Measurements from ENCODE around the gene RRP1.

The RRP1 gene

DNA sequence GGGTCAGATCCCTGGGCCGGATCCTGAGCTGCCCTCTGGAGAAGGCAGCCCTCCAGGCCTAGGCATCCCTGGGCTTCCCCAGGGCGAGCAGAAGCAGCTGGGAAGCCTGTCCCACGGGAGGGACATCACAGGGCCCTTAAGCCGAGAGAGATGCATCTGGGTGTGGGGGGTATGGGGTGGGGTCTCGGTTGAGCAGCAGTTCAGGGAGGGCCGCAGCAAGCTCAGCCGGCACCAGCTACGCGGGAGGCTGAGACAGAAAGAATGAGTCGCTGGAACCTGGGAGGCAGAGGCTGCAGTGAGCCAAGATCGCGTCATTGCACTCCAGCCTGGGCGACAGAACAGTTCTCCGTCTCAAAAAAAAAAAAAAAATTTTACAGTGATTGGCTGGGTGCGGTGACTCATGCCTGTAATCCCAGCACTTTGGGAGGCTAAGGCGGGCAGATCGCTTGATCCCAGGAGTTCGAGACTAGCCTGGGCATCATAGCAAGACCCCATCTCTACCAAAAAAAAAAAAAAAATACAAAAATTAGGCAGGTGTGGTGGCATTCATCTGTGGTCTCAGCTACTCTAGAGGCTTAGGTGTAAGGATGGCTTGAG, 37.7 kb downstream of the RRP1 start:
- TF ChIP-seq POLR2AphosphoS5 (IDR thresholded peaks at IDR 0.05; ENCODE audit: low read depth, low read length) (no peak), POU2F2 (IDR thresholded peaks at IDR 0.05; ENCODE audit: low read depth, low read length) (no peak), TAF1 (IDR thresholded peaks at IDR 0.05; ENCODE audit: low read depth, low read length) (no peak), POLR2A (IDR thresholded peaks at IDR 0.05; ENCODE audit: low read depth, low read length) (no peak), SPI1 (IDR thresholded peaks at IDR 0.05; ENCODE audit: low read depth, low read length) (no peak), PAX5 (IDR thresholded peaks at IDR 0.05; ENCODE audit: insufficient read depth, low read length, severe bottlenecking) (no peak)
- DNase-seq (ENCODE audit: insufficient read length, low spot score) (no peak), FAIRE-seq (no peak)

DNA sequence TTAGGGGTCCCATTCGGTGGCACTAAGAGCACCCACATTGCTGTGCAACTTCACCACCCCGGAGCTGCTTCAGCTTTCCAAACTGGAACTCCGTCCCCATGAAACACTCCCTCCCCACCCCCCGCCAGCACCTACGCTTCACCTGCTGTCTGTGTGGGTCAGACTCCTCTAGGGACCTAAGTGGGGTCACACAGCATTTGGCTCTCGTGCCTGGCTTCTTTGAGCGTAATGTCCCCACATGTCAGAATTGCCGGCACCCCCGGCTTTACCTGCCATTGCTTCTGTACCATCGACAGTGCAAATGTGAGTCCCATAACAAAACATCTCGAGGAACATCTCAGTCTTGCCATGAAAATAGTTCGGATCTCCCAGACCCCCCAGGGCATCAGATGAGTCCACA, 39.8 kb downstream of the RRP1 start:
- DNase-seq (ENCODE audit: insufficient read length, low spot score) (no peak), FAIRE-seq (no peak)

DNA sequence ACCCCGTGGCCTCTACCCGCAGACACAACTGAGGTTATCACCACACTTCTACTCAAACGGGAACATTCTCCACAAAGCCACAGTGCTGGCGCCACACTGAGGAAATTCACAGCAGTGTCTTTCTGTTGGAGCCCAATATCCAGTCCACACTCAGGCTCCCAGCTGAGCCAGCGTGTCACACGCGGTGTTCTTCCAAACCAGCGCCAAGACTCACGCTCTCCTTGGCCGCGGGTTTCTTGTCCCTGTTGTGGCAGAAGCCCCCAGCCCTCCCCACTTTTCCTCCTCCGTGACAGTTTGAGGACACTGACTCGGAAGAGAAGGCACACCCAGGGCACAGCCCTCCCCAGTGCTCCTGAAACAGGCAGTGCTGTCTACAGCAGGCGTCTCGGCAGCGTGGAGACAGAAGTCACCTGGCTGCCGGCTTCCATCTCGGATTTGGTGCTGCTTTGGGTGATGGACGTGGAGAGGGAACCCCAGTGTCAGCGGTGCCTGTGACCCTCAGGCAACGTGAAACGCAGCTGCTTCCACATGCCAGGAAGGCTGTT, 40.3 kb downstream of the RRP1 start:
- DNase-seq (ENCODE audit: insufficient read length, low spot score), result no peak
- no peak for TF ChIP-seq PAX5 (IDR thresholded peaks at IDR 0.05; ENCODE audit: insufficient read depth, low read length, severe bottlenecking)
- TF ChIP-seq SPI1 (IDR thresholded peaks at IDR 0.05; ENCODE audit: low read depth, low read length), result no peak
- no peak for TF ChIP-seq POLR2AphosphoS5 (IDR thresholded peaks at IDR 0.05; ENCODE audit: low read depth, low read length)
- TF ChIP-seq TAF1 (IDR thresholded peaks at IDR 0.05; ENCODE audit: low read depth, low read length), result no peak
- no peak for TF ChIP-seq POU2F2 (IDR thresholded peaks at IDR 0.05; ENCODE audit: low read depth, low read length)
- no peak for TF ChIP-seq POLR2A (IDR thresholded peaks at IDR 0.05; ENCODE audit: low read depth, low read length)
- FAIRE-seq, result no peak

More for the DNA sequence above, 39.8 kb downstream of the RRP1 start:
- no peak for TF ChIP-seq TAF1 (IDR thresholded peaks at IDR 0.05; ENCODE audit: low read depth, low read length)

DNA sequence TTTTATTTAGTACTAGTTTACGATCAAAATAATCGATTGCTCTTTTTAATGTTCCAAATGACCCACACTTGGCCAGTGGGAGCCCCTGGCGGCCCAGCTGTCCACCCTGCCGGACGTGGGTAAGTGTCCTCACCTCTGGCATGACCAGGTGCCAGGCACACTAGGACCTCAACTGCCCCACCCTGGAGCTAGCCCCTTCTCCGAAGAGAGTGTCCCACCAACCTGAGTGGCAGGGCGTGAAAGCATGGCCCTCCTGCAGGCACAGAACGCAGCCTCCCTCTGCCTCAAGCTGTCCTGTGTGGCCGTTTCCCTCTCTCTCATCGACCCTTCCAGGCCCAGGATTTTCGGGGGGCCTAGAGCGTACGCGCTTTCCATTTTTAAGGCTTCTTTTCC, 42.8 kb downstream of the RRP1 start:
- FAIRE-seq, result no peak
- DNase-seq (ENCODE audit: insufficient read length, low spot score), result no peak
- TF ChIP-seq POLR2A (IDR thresholded peaks at IDR 0.05; ENCODE audit: low read depth, low read length) (no peak), PAX5 (IDR thresholded peaks at IDR 0.05; ENCODE audit: insufficient read depth, low read length, severe bottlenecking) (no peak)

DNA sequence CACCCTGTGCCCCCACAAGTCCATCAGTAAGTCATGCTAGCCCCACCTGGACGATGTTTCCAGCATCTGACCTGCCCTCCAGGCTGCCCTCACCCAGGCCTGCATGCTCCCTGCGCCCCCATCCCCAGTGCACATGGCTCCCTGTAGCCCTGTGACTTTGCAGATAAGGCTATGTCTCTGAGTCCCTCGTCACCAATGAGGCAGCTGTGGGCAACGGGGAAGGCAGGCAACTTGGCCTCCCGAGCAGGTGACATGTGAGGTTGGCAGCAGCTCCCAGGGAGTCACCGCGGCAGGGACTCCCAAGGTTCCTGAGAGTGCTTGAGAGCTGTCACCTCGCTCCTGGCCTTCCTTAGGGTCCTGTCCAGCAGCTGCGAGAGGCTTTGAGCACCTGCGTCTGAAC, 43.3 kb downstream of the RRP1 start:
- no peak for TF ChIP-seq PAX5 (IDR thresholded peaks at IDR 0.05; ENCODE audit: insufficient read depth, low read length, severe bottlenecking)
- TF ChIP-seq POLR2A (IDR thresholded peaks at IDR 0.05; ENCODE audit: low read depth, low read length), result no peak
- TF ChIP-seq SPI1 (IDR thresholded peaks at IDR 0.05; ENCODE audit: low read depth, low read length), result no peak
- TF ChIP-seq POLR2AphosphoS5 (IDR thresholded peaks at IDR 0.05; ENCODE audit: low read depth, low read length), result no peak
- TF ChIP-seq TAF1 (IDR thresholded peaks at IDR 0.05; ENCODE audit: low read depth, low read length), result no peak
- TF ChIP-seq POU2F2 (IDR thresholded peaks at IDR 0.05; ENCODE audit: low read depth, low read length), result no peak
- FAIRE-seq, result no peak
- no peak for DNase-seq (ENCODE audit: insufficient read length, low spot score)

DNA sequence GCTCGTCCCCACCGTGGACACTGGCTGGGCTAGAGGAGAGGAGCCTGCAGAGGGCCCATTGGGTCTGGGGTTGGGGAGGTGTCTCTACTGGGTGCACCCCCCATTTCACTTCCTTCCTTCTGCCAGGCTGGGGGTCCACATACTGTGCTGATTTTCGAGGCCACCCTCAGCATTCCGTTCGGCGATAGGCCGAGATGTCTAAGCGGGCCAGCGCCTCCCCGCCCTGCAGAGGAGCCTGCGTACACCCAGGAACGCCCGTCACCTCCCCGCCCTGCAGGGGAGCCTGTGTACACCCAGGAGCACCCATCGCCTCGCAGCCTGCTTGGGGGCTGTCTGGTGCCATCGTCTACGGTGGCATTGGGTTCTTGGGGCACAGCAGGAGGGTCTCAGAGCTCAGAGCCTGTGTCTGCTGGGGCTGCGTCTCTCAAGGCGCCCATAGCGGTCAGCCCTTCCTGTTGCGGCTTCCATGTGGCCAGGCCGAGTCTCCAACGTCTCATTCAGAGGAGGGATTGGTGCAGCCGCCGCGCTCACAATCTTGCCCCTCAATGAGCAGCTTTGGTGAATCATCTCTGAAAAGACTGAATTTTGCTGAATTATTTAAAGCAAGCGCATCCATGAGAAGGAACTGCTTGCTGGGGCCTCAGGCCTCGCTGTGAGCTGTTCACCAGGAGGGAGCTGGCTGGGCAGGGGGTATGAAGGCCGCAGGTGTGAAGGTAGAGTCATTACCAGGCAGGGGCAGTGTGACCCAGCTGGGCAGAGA, 44.9 kb downstream of the RRP1 start:
- no peak for FAIRE-seq
- no peak for DNase-seq (ENCODE audit: insufficient read length, low spot score)
- TF ChIP-seq POLR2A (IDR thresholded peaks at IDR 0.05; ENCODE audit: low read depth, low read length) (no peak), POU2F2 (IDR thresholded peaks at IDR 0.05; ENCODE audit: low read depth, low read length) (no peak), POLR2AphosphoS5 (IDR thresholded peaks at IDR 0.05; ENCODE audit: low read depth, low read length) (no peak), SPI1 (IDR thresholded peaks at IDR 0.05; ENCODE audit: low read depth, low read length) (no peak), TAF1 (IDR thresholded peaks at IDR 0.05; ENCODE audit: low read depth, low read length) (no peak), PAX5 (IDR thresholded peaks at IDR 0.05; ENCODE audit: insufficient read depth, low read length, severe bottlenecking) (no peak)

DNA sequence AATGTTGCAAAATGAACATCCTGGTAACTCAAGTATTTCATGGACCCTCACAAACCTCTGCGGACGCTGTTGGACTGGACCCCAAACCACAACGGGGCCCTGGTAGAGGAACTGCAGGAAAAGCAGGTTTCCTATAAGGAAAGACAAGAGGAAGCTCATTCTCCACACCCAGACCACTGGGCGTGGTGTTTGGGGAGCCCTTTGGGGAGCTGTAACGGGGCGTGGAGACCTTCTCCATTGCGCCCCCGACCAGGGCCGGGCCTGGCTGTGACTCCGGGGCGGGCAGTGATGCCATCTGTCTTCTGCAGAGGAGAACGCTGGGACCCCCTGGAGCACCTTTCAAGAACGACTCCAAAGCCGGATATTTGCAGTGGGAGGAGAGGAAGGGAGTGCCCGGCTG, 45.7 kb downstream of the RRP1 start:
- TF ChIP-seq POU2F2 (IDR thresholded peaks at IDR 0.05; ENCODE audit: low read depth, low read length), result no peak
- no peak for TF ChIP-seq PAX5 (IDR thresholded peaks at IDR 0.05; ENCODE audit: insufficient read depth, low read length, severe bottlenecking)
- no peak for TF ChIP-seq TAF1 (IDR thresholded peaks at IDR 0.05; ENCODE audit: low read depth, low read length)
- TF ChIP-seq POLR2A (IDR thresholded peaks at IDR 0.05; ENCODE audit: low read depth, low read length), result no peak
- no peak for TF ChIP-seq POLR2AphosphoS5 (IDR thresholded peaks at IDR 0.05; ENCODE audit: low read depth, low read length)
- no peak for TF ChIP-seq SPI1 (IDR thresholded peaks at IDR 0.05; ENCODE audit: low read depth, low read length)
- DNase-seq (ENCODE audit: insufficient read length, low spot score), result no peak
- FAIRE-seq, result no peak

DNA sequence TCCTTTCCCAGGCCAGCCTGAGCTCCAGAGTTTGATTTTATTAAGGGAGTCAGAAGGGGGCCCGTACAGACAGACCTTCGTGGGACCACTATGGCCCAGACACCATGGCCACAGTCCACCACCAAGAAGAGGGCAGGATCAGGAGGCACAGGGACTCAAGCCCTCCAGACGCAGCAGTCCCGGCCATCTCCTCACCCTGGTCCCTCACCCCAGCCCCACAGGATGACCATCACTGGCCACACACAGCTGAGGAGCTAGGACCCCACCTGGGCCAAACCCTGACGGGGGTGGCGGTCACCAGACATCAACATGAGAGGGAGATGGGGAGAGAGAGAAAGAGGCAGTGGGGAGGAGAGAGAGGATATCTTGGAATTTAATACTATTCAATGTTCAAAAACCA, 46.5 kb downstream of the RRP1 start:
- TF ChIP-seq POLR2AphosphoS5 (IDR thresholded peaks at IDR 0.05; ENCODE audit: low read depth, low read length) (no peak), PAX5 (IDR thresholded peaks at IDR 0.05; ENCODE audit: insufficient read depth, low read length, severe bottlenecking) (no peak), POLR2A (IDR thresholded peaks at IDR 0.05; ENCODE audit: low read depth, low read length) (no peak), TAF1 (IDR thresholded peaks at IDR 0.05; ENCODE audit: low read depth, low read length) (no peak), POU2F2 (IDR thresholded peaks at IDR 0.05; ENCODE audit: low read depth, low read length) (no peak), SPI1 (IDR thresholded peaks at IDR 0.05; ENCODE audit: low read depth, low read length) (no peak)
- no peak for FAIRE-seq
- DNase-seq (ENCODE audit: insufficient read length, low spot score), result no peak

DNA sequence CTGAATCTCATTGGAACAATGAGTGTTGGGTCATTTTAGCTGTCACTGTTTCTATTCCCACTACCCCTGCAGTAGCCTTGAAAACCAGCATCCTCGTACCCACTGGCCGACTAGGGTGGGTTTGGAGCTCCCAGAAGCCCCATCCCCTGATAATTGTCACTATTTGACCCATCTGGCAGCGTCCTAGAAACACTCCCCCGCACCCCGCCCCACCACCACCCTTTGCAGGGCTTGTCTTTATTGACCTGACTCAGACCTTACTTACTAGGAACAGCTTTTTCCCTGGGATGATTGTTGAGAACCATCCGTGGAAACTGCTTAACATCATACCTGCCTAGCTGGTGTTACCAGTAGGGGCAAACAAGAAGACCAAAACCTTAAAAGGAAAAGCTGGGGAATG, 47.2 kb downstream of the RRP1 start:
- no peak for DNase-seq (ENCODE audit: insufficient read length, low spot score)
- no peak for TF ChIP-seq SPI1 (IDR thresholded peaks at IDR 0.05; ENCODE audit: low read depth, low read length)
- TF ChIP-seq POLR2A (IDR thresholded peaks at IDR 0.05; ENCODE audit: low read depth, low read length), result no peak
- no peak for TF ChIP-seq POLR2AphosphoS5 (IDR thresholded peaks at IDR 0.05; ENCODE audit: low read depth, low read length)
- no peak for TF ChIP-seq PAX5 (IDR thresholded peaks at IDR 0.05; ENCODE audit: insufficient read depth, low read length, severe bottlenecking)
- TF ChIP-seq POU2F2 (IDR thresholded peaks at IDR 0.05; ENCODE audit: low read depth, low read length), result no peak
- no peak for TF ChIP-seq TAF1 (IDR thresholded peaks at IDR 0.05; ENCODE audit: low read depth, low read length)
- FAIRE-seq, result no peak

DNA sequence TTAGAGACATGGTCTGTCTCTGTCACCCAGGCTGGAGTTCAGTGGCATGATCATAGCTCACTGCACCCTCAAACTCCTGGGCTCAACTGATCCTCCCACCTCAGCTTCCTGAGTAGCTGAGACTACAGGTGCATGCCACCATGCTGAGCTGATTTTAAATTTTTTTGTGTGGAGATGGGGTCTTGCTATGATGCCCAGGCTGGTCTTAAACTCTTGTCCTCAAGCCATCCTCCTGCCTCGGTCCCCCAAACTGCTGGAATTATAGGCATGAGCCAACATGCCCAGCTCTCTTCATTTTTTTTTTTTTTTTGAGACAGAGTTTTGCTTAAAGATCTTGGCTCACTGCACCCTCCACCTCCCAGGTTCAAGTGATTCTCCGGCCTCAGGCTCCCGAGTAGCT, 50.9 kb downstream of the RRP1 start:
- DNase-seq (ENCODE audit: insufficient read length, low spot score), result no peak
- no peak for TF ChIP-seq TAF1 (IDR thresholded peaks at IDR 0.05; ENCODE audit: low read depth, low read length)
- TF ChIP-seq POU2F2 (IDR thresholded peaks at IDR 0.05; ENCODE audit: low read depth, low read length), result no peak
- no peak for TF ChIP-seq PAX5 (IDR thresholded peaks at IDR 0.05; ENCODE audit: insufficient read depth, low read length, severe bottlenecking)
- TF ChIP-seq SPI1 (IDR thresholded peaks at IDR 0.05; ENCODE audit: low read depth, low read length), result no peak
- no peak for TF ChIP-seq POLR2AphosphoS5 (IDR thresholded peaks at IDR 0.05; ENCODE audit: low read depth, low read length)
- FAIRE-seq, result no peak
